IPS DF 6.9 (cell line): ENCODE measurements around the gene RASA3.
"Not testable (repeated sequence)": the region's sequence is repeated elsewhere in the genome, so short reads cannot be mapped to it uniquely, and the experiment has no call there.

Source experiments
- DNase-seq: peaks from one replicate; pipeline ENCODE4 v3.0.0-alpha.2; 2013; ENCODE audit warnings: low read depth, low spot score
- H3K27ac ChIP-seq: one replicate; pipeline ENCODE4 v1.5.1; 2013; ENCODE audit warnings: low read length, control low read depth
- H3K27me3 ChIP-seq: 2 replicates; pipeline ENCODE4 v1.6.1; 2013; ENCODE audit warnings: mild to moderate bottlenecking, low read length; ENCODE audit not compliant: control insufficient read depth, insufficient read depth
- H3K36me3 ChIP-seq: 2 replicates; pipeline ENCODE4 v1.6.1; 2013; ENCODE audit warnings: low read length; ENCODE audit not compliant: control insufficient read depth, insufficient read depth
- H3K4me1 ChIP-seq: 2 replicates; pipeline ENCODE4 v1.6.1; 2013; ENCODE audit warnings: low read length; ENCODE audit not compliant: control insufficient read depth, insufficient read depth
- H3K4me3 ChIP-seq: 2 replicates; pipeline ENCODE4 v1.5.1; 2013; ENCODE audit warnings: mild to moderate bottlenecking, low read length
- H3K9me3 ChIP-seq: 2 replicates; pipeline ENCODE4 v1.6.1; 2013; ENCODE audit warnings: low read length, inconsistent platforms; ENCODE audit not compliant: control insufficient read depth, insufficient read depth
- WGBS: extraction: QIAGEN DNeasy Blood & Tissue Kit; methylation state at CpG from one replicate; pipeline ENCODE4 v1.1.7; 2013; ENCODE audit warnings: mixed read lengths, missing lambda C conversion rate; ENCODE audit not compliant: insufficient read length, insufficient coverage; 5-methylcytosine and 5-hydroxymethylcytosine counted together

The RASA3 gene

DNA sequence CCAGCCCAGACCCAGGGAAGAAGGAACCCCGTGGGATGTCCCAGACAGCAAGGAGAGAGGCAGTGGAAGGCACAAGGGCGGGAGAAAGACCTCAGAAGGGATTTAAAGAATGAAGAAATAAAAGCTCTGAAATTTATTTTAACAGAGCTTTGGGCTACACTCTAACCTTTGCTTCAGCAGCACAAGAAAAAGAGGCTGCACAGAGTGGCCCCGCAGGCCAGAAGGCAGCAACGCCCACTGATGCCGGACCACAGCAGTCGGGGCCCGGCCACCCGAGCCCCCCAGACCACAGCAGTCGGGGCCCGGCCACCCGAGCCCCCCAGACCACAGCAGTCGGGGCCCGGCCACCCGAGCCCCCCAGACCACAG is 33.8 kb downstream of the RASA3 start:
- H3K36me3 ChIP-seq, H3K4me3 ChIP-seq, H3K9me3 ChIP-seq, H3K4me1 ChIP-seq, H3K27me3 ChIP-seq, DNase-seq, H3K27ac ChIP-seq: not testable (repeated sequence)
- WGBS = no CpG with 5 or more reads among the region's 14 CpGs

DNA sequence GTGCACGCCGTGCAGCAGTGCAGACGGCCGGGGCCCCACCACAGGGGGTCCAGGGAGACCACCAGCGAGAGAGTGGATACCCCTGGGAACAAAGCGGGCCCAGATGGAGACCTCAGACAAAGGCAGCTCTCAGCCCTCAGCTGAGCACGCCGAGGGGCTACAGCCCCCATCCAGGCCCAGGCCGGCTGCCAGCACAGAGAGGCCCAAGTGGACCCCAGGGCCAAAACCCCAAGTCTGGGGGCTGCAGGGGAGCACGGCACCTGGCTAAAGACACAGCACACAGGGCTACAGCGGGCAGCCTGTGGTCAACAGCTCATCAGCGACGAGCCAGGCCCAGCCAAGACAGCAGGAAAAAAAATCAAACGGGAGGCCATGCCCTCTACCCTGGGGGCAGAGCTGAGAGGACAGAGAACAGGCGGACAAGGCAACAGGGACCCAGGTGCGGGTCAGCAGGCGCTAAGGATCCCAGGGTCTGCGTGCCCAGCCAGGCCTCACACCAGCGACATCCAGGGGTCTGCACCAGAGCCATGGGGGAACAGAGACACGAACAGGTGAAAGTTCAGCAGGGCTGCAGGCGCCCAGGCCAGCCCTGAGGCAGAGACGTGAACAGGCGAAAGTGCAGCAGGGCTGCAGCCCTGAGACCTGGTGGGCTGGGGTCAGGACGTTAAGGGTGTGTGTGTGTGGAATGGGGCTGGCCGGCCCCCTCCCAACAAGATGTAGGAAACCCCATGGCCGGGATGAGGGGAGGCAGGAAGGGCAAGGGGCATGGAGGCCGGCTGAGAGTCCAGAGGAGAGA is 34.3 kb downstream of the RASA3 start:
- no peak overlapping the region for H3K27ac ChIP-seq
- no peaks in the 10 kb centered on the region for H3K9me3 ChIP-seq
- H3K27me3 ChIP-seq = no peaks in the 10 kb centered on the region
- no peaks in the 10 kb centered on the region; the same call in 1 of the 2 replicates for H3K4me1 ChIP-seq
- no CpG with 5 or more reads among the region's 27 CpGs for WGBS
- H3K4me3 ChIP-seq = no peak overlapping the region
- DNase-seq = no peak
- no peaks in the 10 kb centered on the region for H3K36me3 ChIP-seq

DNA sequence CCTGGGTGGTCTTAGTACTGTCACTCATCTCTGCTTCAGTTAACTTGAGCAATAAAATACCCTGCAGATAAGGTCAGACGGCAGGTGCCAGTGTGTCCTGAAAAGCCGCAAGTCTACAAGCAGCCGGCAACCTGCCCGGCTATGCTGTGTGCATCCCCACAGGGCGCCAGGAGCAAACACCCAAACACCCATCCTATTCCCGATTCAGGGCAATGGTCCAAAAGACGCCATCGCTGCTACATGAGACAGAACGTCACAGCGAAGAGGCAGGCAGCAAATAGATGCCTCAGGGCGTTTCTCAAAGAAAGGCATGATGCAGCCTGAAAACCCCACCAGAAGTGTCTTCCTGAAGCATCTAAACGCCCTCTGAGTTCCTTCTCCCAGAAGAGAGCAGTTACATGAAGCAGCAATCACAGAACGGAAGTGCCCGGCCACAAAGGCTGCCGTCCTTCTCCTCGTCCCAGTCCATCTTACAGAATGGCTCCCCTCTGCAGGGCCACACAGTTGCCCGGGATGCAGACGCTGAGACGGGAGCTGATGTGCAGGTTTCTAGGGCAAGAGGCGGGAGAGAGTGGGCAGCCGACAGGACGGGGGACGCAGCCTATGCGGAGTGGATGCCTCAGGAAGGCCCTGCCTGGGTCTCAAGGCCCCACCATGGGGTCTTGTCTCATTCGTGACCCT is 35.1 kb downstream of the RASA3 start:
- no peak overlapping the region for H3K4me3 ChIP-seq
- H3K36me3 ChIP-seq = no peaks in the 10 kb centered on the region
- no peak overlapping the region for H3K27ac ChIP-seq
- H3K27me3 ChIP-seq = no peaks in the 10 kb centered on the region
- H3K9me3 ChIP-seq = no peaks in the 10 kb centered on the region
- H3K4me1 ChIP-seq = no peaks in the 10 kb centered on the region
- no CpG with 5 or more reads among the region's 25 CpGs for WGBS
- DNase-seq = no peak

DNA sequence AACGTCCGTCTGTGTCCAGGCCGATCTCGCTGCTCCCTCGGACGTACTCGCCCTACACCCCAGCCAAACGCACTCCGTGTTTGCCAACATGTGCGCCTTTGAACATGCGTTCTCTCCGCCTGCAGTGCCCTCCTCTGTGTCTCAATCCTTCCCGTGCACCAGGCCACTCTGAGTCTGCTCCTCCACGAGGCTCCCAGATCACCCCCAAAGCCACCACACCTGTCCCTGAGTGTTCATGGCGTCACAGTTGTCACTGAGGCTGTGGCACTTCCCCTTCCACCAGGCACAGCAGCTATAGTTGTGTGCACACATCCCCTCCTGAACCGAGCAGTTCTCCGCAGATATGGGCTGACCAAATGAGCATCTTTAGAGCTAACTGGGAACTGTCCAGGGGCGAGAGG is 35.6 kb downstream of the RASA3 start:
- no peak for DNase-seq
- whole genome bisulfite sequencing = no CpG with 5 or more reads among the region's 18 CpGs
- Histone ChIP-seq H3K9me3 (no peaks in the 10 kb centered on the region), H3K4me1 (no peaks in the 10 kb centered on the region), H3K4me3 (no peak overlapping the region), H3K36me3 (no peaks in the 10 kb centered on the region), H3K27me3 (no peaks in the 10 kb centered on the region), H3K27ac (no peak overlapping the region)

DNA sequence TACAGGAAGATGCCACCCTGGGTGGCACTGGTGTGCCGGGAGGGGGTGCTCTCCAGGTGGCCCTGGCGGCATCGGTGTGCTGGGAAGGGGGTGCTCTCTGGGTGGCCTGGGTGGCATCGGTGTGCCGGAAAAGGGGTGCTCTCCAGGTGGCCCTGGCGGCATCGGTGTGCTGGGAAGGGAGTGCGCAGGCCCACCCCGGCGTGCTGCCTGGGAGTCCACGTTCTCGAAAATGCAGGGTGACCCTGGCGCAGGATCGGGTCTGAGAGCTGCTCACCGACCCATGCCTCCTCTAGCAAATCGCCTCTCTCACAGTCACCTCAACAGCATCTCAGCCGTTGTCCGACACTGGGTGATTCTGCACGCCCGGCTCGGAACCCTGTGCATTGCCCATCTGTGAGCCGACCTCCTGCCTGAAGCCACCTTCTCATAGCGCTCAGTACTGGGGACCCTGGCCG is 36.4 kb downstream of the RASA3 start:
- Histone ChIP-seq H3K27ac (no peak overlapping the region), H3K36me3 (no peaks in the 10 kb centered on the region), H3K9me3 (no peaks in the 10 kb centered on the region), H3K4me3 (no peak overlapping the region), H3K4me1 (no peaks in the 10 kb centered on the region), H3K27me3 (no peaks in the 10 kb centered on the region)
- DNase-seq = no peak
- no CpG with 5 or more reads among the region's 24 CpGs for WGBS

DNA sequence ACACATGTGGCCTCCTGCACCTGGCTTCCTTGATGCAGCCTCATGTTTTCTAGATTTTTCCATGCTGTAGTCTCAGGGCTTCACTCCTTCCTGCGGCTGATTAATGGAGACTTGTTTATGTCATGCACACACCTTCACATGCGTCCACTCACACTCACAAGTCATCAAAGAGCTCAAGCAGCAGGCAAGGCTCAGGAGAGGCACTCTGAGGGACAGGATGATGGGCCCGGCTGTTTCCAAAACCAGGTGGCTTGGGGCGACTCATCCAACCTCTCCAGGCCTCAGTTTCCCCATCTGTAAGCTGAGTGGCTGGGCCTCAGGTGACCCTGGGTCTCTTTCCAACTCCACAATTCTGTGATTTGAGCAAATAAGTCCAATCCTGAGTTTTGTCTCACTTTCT is 36.9 kb downstream of the RASA3 start:
- no peak for DNase-seq
- WGBS = no CpG with 5 or more reads among the region's 4 CpGs
- no peaks in the 10 kb centered on the region for H3K9me3 ChIP-seq
- no peak overlapping the region for H3K27ac ChIP-seq
- H3K36me3 ChIP-seq = no peaks in the 10 kb centered on the region
- H3K4me1 ChIP-seq = no peaks in the 10 kb centered on the region
- H3K4me3 ChIP-seq = no peak overlapping the region
- H3K27me3 ChIP-seq = no peaks in the 10 kb centered on the region

DNA sequence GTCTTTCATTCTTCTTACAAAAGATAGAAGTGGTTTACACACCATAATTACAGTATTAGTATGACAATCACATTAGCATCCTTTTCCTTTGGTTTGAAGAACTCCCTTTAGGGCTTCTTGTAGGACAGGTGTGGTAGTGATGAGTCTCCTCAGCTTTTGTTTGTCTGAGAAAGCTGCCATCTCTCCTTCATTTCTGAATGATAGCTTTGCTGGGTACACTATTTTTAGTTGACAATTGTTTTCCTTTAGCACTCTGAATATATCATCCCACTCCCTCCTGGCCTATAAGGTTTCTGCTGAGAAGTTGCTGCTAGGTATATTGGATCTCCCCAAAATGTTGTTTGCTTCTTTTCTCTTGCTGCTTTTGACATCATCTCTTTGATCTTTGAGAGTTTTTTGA is 39.3 kb downstream of the RASA3 start:
- DNase-seq = no peak
- Histone ChIP-seq H3K4me3 (no peak overlapping the region), H3K36me3 (no peaks in the 10 kb centered on the region), H3K27me3 (no peaks in the 10 kb centered on the region), H3K9me3 (no peaks in the 10 kb centered on the region), H3K27ac (no peak overlapping the region), H3K4me1 (peaks cover 2% of the 10 kb centered on the region; the same call in 1 of the 2 replicates)

DNA sequence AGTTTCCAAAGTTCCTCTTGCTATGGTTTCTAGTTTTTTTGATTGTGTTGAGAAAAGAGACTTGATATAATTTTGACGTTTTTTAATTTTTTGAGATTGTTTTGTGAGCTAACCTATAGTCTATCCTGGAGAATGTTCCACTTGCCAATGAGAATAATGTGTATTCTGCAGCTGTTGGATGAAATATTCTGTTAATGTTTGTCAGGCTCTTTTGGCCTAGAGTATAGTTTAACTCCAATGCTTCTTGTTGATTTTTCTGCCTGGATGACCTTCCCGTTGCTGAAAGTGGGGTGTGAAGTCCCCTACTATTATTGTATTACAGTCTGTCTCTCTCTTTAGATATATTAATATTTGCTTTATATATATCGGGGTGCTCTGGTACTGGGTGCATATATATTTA is 40.0 kb downstream of the RASA3 start:
- WGBS = 100% methylated on average over 1 of the region's 3 CpGs
- Histone ChIP-seq H3K4me3 (no peak overlapping the region), H3K27me3 (no peaks in the 10 kb centered on the region), H3K4me1 (peaks cover 2% of the 10 kb centered on the region; the same call in 1 of the 2 replicates), H3K9me3 (no peaks in the 10 kb centered on the region), H3K27ac (no peak overlapping the region), H3K36me3 (no peaks in the 10 kb centered on the region)
- no peak for DNase-seq

DNA sequence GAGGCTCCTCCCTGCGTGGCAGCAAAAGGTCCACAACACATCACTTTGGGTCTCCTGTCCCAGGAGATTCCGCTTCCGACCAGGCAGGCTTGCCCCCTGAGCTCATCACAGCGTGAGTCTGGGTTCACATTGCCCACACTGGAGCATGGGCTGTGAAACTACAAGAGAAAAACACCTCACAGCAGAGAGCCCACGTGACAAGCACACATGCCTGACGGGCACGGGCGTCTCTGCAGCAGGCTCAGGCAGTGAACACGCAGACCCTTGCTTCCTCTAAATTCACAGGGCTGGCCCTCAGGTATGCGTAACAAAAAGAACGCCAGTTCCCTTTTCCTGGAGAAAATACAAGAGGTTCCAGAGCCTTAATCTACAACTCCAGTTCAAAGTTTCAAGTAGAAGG is 41.9 kb downstream of the RASA3 start:
- Histone ChIP-seq H3K4me1 (peaks cover 2% of the 10 kb centered on the region; the same call in 1 of the 2 replicates), H3K9me3 (no peaks in the 10 kb centered on the region), H3K27me3 (no peaks in the 10 kb centered on the region), H3K36me3 (no peaks in the 10 kb centered on the region), H3K27ac (no peak overlapping the region), H3K4me3 (no peak overlapping the region)
- WGBS = no CpG with 5 or more reads among the region's 11 CpGs
- DNase-seq = no peak

DNA sequence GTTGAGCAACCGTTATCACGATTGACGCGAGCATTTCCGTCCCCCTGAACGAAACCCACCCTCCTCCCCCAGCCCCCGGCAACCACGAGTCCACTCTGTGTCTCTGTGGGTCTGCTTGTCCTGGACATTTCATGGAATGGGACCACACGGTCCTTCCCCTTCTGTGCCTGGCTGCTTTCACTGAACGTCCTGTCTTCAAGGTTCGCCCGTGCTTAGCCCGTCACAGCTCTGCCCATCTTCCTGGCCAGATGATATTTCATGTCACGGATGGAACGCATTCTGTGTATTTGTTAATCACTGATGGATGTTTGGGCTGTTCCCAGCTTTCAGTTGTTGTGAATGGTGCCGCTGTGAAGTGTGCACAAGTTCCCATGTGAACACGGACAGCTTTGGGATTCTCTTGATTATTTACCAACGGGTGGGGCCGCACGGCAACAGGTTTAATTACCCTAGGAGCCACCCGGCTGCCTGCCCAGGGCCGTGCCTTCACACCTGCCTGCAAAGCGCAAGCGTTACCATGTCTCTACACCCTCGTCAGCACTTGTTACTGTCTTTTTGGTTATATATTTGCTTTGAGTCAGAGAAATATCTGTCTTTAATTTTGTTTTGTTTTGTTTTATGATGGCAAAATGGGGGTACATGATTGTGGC is 42.5 kb downstream of the RASA3 start:
- H3K4me3 ChIP-seq = no peak overlapping the region
- WGBS = no CpG with 5 or more reads among the region's 25 CpGs
- DNase-seq = no peak
- H3K36me3 ChIP-seq = no peaks in the 10 kb centered on the region
- no peak overlapping the region for H3K27ac ChIP-seq
- H3K9me3 ChIP-seq = no peaks in the 10 kb centered on the region
- H3K27me3 ChIP-seq = no peaks in the 10 kb centered on the region
- peaks cover 2% of the 10 kb centered on the region; the same call in 1 of the 2 replicates for H3K4me1 ChIP-seq
